Mucosa of rectum (tissue), 2 donors: Measurements from ENCODE around the gene ADGRL3.
"Not testable (repeated sequence)": the region's sequence is repeated elsewhere in the genome, so short reads cannot be mapped to it uniquely, and the experiment has no call there.

Source experiments
- H3K27ac ChIP-seq, 2 donors: one replicate each; pipeline ENCODE4 v1.7.0; 2013; ENCODE audit warnings: inconsistent platforms in 2 of 2, low read depth in 2 of 2, low read length in 2 of 2
- H3K27me3 ChIP-seq, 2 donors: one replicate each; pipeline ENCODE4 v1.7.0; 2013; ENCODE audit warnings: low read length in 2 of 2; ENCODE audit not compliant: control insufficient read depth in 2 of 2, insufficient read depth in 2 of 2
- H3K36me3 ChIP-seq, 2 donors: one replicate each; pipeline ENCODE4 v1.7.0; 2013; ENCODE audit warnings: low read length in 2 of 2; ENCODE audit not compliant: control insufficient read depth in 2 of 2, insufficient read depth in 2 of 2
- H3K4me1 ChIP-seq, 2 donors: one replicate each; pipeline ENCODE4 v1.7.0; 2013; ENCODE audit warnings: low read length in 2 of 2, mild to moderate bottlenecking in 1 of 2; ENCODE audit not compliant: control insufficient read depth in 2 of 2, insufficient read depth in 2 of 2
- H3K4me3 ChIP-seq, 2 donors: one replicate each; pipeline ENCODE4 v1.7.0; 2013; ENCODE audit warnings: low read length in 2 of 2
- H3K9ac ChIP-seq, 2 donors: one replicate each; pipeline ENCODE4 v1.7.0; 2013; ENCODE audit warnings: low read length in 2 of 2, low read depth in 1 of 2, mild to moderate bottlenecking in 1 of 2
- H3K9me3 ChIP-seq, 2 donors: one replicate each; pipeline ENCODE4 v1.7.0; 2013; ENCODE audit warnings: low read length in 2 of 2; ENCODE audit not compliant: control insufficient read depth in 2 of 2
- donor health status: healthy.
- donor health status: Normal muscosa, but diverticular disease.

Gene ADGRL3

GRCh38 chr4:61741327-61742096 is 541.4 kb downstream of the ADGRL3 start:
- H3K9me3 ChIP-seq, result no peaks in the 10 kb centered on the region
- H3K4me1 ChIP-seq, result peaks cover 0 to 2% of the 10 kb centered on the region in 2 donors
- H3K36me3 ChIP-seq, result no peaks in the 10 kb centered on the region
- no peak overlapping the region for H3K4me3 ChIP-seq
- H3K27ac ChIP-seq, result no peak overlapping the region
- H3K27me3 ChIP-seq, result no peaks in the 10 kb centered on the region
- H3K9ac ChIP-seq, result no peak overlapping the region

- H3K4me3 ChIP-seq, result no peak overlapping the region
- H3K9me3 ChIP-seq, result no peaks in the 10 kb centered on the region
- H3K9ac ChIP-seq, result no peak overlapping the region
- no peak overlapping the region for H3K27ac ChIP-seq
- no peaks in the 10 kb centered on the region for H3K27me3 ChIP-seq
- H3K4me1 ChIP-seq, result no peaks in the 10 kb centered on the region
- no peaks in the 10 kb centered on the region for H3K36me3 ChIP-seq
These were observed 550.7 kb downstream of the ADGRL3 start for GRCh38 chr4:61750810-61751209.

GRCh38 chr4:61752617-61753016 is 552.5 kb downstream of the ADGRL3 start:
- no peak overlapping the region for H3K4me3 ChIP-seq
- no peaks in the 10 kb centered on the region for H3K4me1 ChIP-seq
- H3K9ac ChIP-seq, result no peak overlapping the region
- no peaks in the 10 kb centered on the region for H3K9me3 ChIP-seq
- no peaks in the 10 kb centered on the region for H3K36me3 ChIP-seq
- no peak overlapping the region for H3K27ac ChIP-seq
- H3K27me3 ChIP-seq, result no peaks in the 10 kb centered on the region

GRCh38 chr4:61753739-61754138 is 553.6 kb downstream of the ADGRL3 start:
- H3K36me3 ChIP-seq, result no peaks in the 10 kb centered on the region
- no peak overlapping the region for H3K4me3 ChIP-seq
- H3K4me1 ChIP-seq, result no peaks in the 10 kb centered on the region
- no peaks in the 10 kb centered on the region for H3K27me3 ChIP-seq
- H3K27ac ChIP-seq, result no peak overlapping the region
- no peak overlapping the region for H3K9ac ChIP-seq
- no peaks in the 10 kb centered on the region for H3K9me3 ChIP-seq

GRCh38 chr4:61756937-61757336 is 556.8 kb downstream of the ADGRL3 start:
- not testable (repeated sequence) for H3K27me3 ChIP-seq, H3K4me3 ChIP-seq, H3K9ac ChIP-seq, H3K4me1 ChIP-seq, H3K9me3 ChIP-seq, H3K27ac ChIP-seq, H3K36me3 ChIP-seq

- not testable (repeated sequence) for H3K9ac ChIP-seq, H3K4me1 ChIP-seq, H3K36me3 ChIP-seq, H3K27me3 ChIP-seq, H3K9me3 ChIP-seq, H3K4me3 ChIP-seq, H3K27ac ChIP-seq
These were observed 557.9 kb downstream of the ADGRL3 start for GRCh38 chr4:61757983-61758382.

- H3K36me3 ChIP-seq, H3K27me3 ChIP-seq, H3K9ac ChIP-seq, H3K4me1 ChIP-seq, H3K4me3 ChIP-seq, H3K9me3 ChIP-seq, H3K27ac ChIP-seq: not testable (repeated sequence)
These were observed 558.5 kb downstream of the ADGRL3 start for GRCh38 chr4:61758596-61758995.

- not testable (repeated sequence) for H3K27ac ChIP-seq, H3K4me1 ChIP-seq, H3K36me3 ChIP-seq, H3K27me3 ChIP-seq, H3K4me3 ChIP-seq, H3K9me3 ChIP-seq, H3K9ac ChIP-seq
These were observed 559.1 kb downstream of the ADGRL3 start for GRCh38 chr4:61759245-61759644.

- not testable (repeated sequence) for H3K27ac ChIP-seq, H3K9me3 ChIP-seq, H3K4me3 ChIP-seq, H3K27me3 ChIP-seq, H3K36me3 ChIP-seq, H3K4me1 ChIP-seq, H3K9ac ChIP-seq
These were observed 559.8 kb downstream of the ADGRL3 start for GRCh38 chr4:61759885-61760284.

- Histone ChIP-seq H3K27ac (no peak overlapping the region), H3K9me3 (no peaks in the 10 kb centered on the region), H3K36me3 (no peaks in the 10 kb centered on the region), H3K4me1 (no peaks in the 10 kb centered on the region), H3K9ac (no peak overlapping the region), H3K27me3 (no peaks in the 10 kb centered on the region), H3K4me3 (no peak overlapping the region)
These were observed 560.7 kb downstream of the ADGRL3 start for GRCh38 chr4:61760820-61761219.
